A549 treated with ZK216348 at 1 μM for 4 hours (cell line): ENCODE results near the gene WNK3. TPM values are rescaled to one million over a fixed set of nuclear protein-coding genes. Genes with fewer than 3 reads are reported as not detected.

Experiments used
- total RNA-seq: library from RNA; stranded (reverse); fragments of 200-300 nt; extraction: Qiagen RNA extraction; gene quantifications from 5 replicates; pipeline ENCODE4 v1.2.3, GENCODE V29; 2022; ENCODE audit warnings: low read depth

WNK3 gene
- 0.05 to 0.07 TPM in 2 of 5 replicates, not detected in the others for total RNA-seq

DNA sequence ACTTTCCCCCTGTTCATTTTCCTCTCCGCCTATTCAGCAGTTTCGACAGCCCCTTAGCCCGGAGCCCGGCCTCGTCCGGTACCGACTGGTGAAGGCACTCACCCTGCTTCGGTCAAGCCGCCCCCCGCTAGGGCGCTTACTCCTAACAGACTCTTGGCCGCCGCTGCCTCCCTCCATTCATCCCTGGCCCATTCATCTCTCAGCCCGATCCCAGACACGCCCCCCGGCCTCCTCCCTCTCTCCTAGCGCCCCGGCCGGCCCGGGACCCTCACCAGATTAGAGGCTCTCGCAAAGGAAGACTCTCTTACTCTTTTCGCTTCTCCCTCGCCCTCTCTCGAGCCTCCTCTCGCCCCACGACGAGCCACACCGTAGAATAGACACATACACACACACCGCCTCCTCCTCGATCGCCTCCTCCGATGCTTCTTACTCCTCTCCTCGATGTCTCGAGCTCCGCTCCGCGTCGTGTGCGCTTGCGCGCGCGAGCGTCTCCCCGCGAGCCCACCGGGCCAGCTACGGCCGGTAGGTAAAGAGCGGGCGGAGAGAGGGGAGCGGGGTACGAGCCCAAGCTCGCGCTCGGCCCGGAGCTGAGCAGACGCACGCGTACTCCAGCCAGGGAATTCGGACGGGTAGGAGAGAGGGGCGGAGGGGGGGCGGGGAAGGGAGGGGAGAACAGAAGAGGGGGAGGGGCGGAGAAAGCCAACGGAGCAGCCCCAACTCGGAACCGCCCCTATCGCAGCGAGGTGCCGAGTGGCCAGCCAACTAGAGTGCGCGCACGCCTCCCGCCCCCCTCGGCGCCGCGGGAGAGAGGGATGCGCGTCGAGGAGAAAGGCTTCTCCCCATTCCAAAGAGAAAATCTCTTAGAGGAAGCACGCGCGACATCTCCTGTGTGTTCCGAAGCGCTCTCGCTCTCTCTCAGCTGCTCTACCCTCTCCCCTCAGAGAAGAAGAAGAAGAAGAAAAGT lies at the start of gene WNK3:
Gene WNK3, minus strand, starts transcription at position 633 of the 964 bp plus-strand sequence.

GRCh38 chrX:54182864-54183613 lies 174.8 kb downstream of the WNK3 start, which contains the start of gene FAM120C:
FAM120C (minus strand) TSS chrX:54183254; CDS start chrX:54183198, 56 bp downstream.

Other genes with a start within 250 kb of the WNK3 start
- gene FAM120C, start 174.8 kb downstream of the WNK3 start, total RNA-seq: 3.0 to 7.5 TPM (median 5.3 TPM) in 5 replicates
- 51.5 to 59.7 TPM (median 54.2 TPM) in 5 replicates for gene TSR2, start 82.4 kb upstream of the WNK3 start, total RNA-seq
- 4.2 to 8.2 TPM (median 6.5 TPM) in 5 replicates for gene FGD1, start 138.2 kb upstream of the WNK3 start, total RNA-seq
- 17.2 to 20.8 TPM (median 17.6 TPM) in 5 replicates for gene GNL3L, start 172.2 kb upstream of the WNK3 start, total RNA-seq